ENCODE measurements around the gene NCAM1. TPM values are rescaled to one million over a fixed set of nuclear protein-coding genes. Genes with fewer than 3 reads are reported as not detected.

NCAM1 gene
- total RNA-seq, 3 donors from 2014 or later: 3.6 to 17.9 (median 6.1) TPM

GRCh38 chr11:113133071-113133470 lies 171.9 kb downstream of the NCAM1 start:
- no peaks in the 10 kb centered on the region for H3K27me3 ChIP-seq
- H3K36me3 ChIP-seq: no peaks in the 10 kb centered on the region
- no peak for DNase-seq (ENCODE audit: low spot score in 2 of 2)
- H3K4me1 ChIP-seq: no peaks in the 10 kb centered on the region
- H3K27ac ChIP-seq: no peak overlapping the region
- no peak overlapping the region for H3K4me3 ChIP-seq
- TF ChIP-seq CTCF (IDR thresholded peaks at IDR 0.05): no peak
- TF ChIP-seq POLR2AphosphoS5 (IDR thresholded peaks at IDR 0.05): no peak
- TF ChIP-seq POLR2A (IDR thresholded peaks at IDR 0.05): no peak
- intact Hi-C loops (cut with DNase I; ENCODE audit: low total_unique reads): no loop called here
- H3K9me3 ChIP-seq: no peaks in the 10 kb centered on the region

- H3K4me1 ChIP-seq: no peaks in the 10 kb centered on the region
- H3K27ac ChIP-seq: no peak overlapping the region
Measured at GRCh38 chr11:113134626-113135025, 173.4 kb downstream of the NCAM1 start.

GRCh38 chr11:113137713-113138529 lies 176.7 kb downstream of the NCAM1 start:
- no peaks in the 10 kb centered on the region for H3K4me1 ChIP-seq
- H3K27ac ChIP-seq: no peak overlapping the region
- no peaks in the 10 kb centered on the region for H3K36me3 ChIP-seq
- no peak for TF ChIP-seq CTCF (IDR thresholded peaks at IDR 0.05)
- no peak for TF ChIP-seq POLR2A (IDR thresholded peaks at IDR 0.05)
- no peaks in the 10 kb centered on the region for H3K27me3 ChIP-seq
- H3K9me3 ChIP-seq: no peaks in the 10 kb centered on the region
- intact Hi-C loops (cut with DNase I; ENCODE audit: low total_unique reads): loop anchor here (2.0 kb wide), 1 partner anchor 43 kb away; no protein-coding TSS in a partner anchor
- DNase-seq (ENCODE audit: low spot score in 2 of 2): no peak
- H3K4me3 ChIP-seq: no peak overlapping the region

More at GRCh38 chr11:113134626-113135025, 173.4 kb downstream of the NCAM1 start:
- H3K36me3 ChIP-seq: no peaks in the 10 kb centered on the region
- no peak for DNase-seq (ENCODE audit: low spot score in 2 of 2)
- intact Hi-C loops (cut with DNase I; ENCODE audit: low total_unique reads): no loop called here
- H3K27me3 ChIP-seq: no peaks in the 10 kb centered on the region
- H3K9me3 ChIP-seq: no peaks in the 10 kb centered on the region
- TF ChIP-seq POLR2AphosphoS5 (IDR thresholded peaks at IDR 0.05): no peak
- TF ChIP-seq CTCF (IDR thresholded peaks at IDR 0.05): no peak
- TF ChIP-seq POLR2A (IDR thresholded peaks at IDR 0.05): no peak
- H3K4me3 ChIP-seq: no peak overlapping the region

- Histone ChIP-seq H3K4me1 (no peaks in the 10 kb centered on the region), H3K4me3 (no peak overlapping the region), H3K27ac (no peak overlapping the region), H3K36me3 (no peaks in the 10 kb centered on the region), H3K9me3 (no peaks in the 10 kb centered on the region), H3K27me3 (no peaks in the 10 kb centered on the region)
- no peak for DNase-seq (ENCODE audit: low spot score in 2 of 2)
- TF ChIP-seq POLR2AphosphoS5 (IDR thresholded peaks at IDR 0.05) (no peak), POLR2A (IDR thresholded peaks at IDR 0.05) (no peak), CTCF (IDR thresholded peaks at IDR 0.05) (no peak)
- intact Hi-C loops (cut with DNase I; ENCODE audit: low total_unique reads): no loop called here
Measured at GRCh38 chr11:113138731-113139130, 177.5 kb downstream of the NCAM1 start.

GRCh38 chr11:113141010-113141409 lies 179.8 kb downstream of the NCAM1 start:
- intact Hi-C loops (cut with DNase I; ENCODE audit: low total_unique reads): no loop called here
- no peak for TF ChIP-seq CTCF (IDR thresholded peaks at IDR 0.05)
- TF ChIP-seq POLR2AphosphoS5 (IDR thresholded peaks at IDR 0.05): no peak
- TF ChIP-seq POLR2A (IDR thresholded peaks at IDR 0.05): no peak
- no peaks in the 10 kb centered on the region for H3K27me3 ChIP-seq

More at GRCh38 chr11:113141010-113141409, 179.8 kb downstream of the NCAM1 start:
- Histone ChIP-seq H3K4me3 (no peak overlapping the region), H3K36me3 (no peaks in the 10 kb centered on the region), H3K27ac (no peak overlapping the region), H3K9me3 (no peaks in the 10 kb centered on the region), H3K4me1 (no peaks in the 10 kb centered on the region)
- no peak for DNase-seq (ENCODE audit: low spot score in 2 of 2)
